Measurements from ENCODE around the gene ACTG1. TPM values are rescaled to one million over a fixed set of nuclear protein-coding genes. Genes with fewer than 3 reads are reported as not detected.

Gene ACTG1
- total RNA-seq, 1 donor from 2014 or later, result 2,123 TPM

- DNase-seq, result peak; percentile 46
Measured at GRCh38 chr17:81481073-81481799, 31.4 kb downstream of the ACTG1 start.

DNA sequence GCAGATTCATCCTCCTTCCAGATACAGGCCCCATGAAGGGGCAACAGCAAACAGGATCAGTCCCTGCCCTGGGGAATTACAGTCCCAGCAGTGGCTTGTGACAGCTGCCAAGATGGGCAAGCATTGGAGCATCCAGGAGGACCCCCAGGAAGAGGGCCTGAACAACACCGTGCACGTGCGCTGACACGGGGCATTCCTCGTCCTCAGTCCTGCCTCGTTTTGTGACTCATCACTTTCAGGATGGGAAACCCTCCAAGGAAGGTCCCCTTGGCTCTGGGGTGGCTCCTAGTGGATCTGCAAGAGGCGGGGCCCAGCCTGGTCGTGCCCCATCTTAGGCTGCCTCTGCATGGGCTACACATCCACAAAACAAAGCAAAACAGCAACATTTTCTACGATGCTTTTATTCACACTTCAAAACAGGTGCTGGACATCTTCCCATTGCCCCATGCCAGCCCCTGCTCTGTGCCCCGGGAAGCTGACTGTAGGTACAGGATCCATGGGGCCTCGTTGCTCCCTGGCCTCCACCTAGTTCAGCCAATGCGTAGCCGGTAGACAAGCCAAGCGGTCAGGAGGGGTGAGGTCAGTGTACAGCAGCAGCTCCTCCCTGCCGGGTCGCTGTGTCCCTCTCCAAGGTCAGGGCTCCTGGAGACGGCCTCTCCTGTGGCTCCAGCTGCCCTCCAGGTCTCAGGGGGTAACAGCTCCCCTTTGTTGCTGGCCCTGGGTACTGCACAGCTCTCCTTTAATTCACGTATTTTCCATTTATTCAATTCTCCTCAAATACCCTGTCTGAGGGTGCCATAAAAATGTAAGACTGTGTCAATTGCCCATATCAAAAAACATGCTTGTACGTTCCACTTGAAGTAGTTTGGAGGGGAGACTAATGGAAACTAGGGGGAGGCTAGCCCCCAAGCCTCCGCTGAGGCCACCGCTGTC, 32.2 kb downstream of the ACTG1 start:
- no peak for DNase-seq

DNA sequence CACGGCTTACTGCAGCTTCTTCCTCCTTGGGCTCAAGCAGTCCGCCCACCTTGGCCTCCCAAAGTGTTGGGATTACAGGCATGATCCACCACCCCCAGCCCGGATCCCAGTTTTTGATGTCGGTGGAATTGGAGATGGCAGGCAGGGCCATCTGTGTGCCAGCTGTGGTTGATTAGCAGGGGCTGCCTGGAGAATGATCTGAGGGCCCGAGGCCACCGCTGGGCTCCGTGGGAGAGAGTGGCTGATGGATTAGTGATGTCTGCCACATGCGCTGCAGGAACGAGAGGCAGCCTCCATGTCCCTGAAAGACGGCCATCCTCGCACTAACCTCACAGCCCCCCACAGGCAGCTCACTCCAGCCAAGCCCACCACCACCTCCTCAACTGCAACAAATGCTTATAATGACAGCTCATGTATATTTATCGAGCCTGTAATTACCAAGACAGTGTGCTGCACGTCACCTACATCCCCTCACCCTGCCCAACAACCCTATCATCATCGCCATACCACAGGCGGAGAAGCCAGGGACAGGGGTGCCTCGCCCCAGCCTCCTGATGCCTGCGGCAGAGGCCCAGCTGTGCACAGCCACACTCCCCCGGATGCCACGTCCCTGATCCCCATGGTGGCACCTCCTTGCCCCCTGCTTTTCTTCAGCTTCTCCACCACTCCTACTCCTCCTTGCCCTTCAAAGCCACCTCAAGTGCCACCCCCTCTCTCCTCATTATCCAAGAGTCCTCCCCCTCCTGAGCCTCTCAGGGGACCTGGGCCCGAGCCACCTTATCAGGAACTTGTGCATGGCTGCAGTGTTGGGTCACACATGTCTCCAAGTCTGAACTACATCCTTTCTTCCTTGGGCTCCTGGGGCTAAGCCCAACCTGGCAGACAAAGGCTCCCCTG, 33.2 kb downstream of the ACTG1 start:
- peak; percentile 25 for DNase-seq

DNA sequence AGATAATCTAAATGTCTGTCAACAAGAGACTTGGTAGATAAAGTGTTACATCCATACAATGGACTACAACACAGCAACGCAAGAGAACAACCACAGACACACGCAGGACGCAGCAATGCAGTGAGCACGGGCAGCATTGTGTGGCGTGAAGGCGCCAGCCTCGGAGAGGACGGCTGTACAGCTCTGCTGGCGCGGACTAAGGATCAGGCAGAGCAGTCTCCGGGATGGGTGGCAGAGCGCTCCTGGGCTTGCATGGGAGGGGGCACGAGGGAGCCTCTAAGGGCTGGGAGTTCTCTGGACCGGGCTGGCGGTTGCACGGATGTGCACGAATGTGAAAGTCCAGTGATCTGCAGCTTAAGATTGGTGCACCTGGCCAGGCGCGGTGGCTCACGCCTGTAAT, 34.5 kb downstream of the ACTG1 start:
- no peak for DNase-seq

DNA sequence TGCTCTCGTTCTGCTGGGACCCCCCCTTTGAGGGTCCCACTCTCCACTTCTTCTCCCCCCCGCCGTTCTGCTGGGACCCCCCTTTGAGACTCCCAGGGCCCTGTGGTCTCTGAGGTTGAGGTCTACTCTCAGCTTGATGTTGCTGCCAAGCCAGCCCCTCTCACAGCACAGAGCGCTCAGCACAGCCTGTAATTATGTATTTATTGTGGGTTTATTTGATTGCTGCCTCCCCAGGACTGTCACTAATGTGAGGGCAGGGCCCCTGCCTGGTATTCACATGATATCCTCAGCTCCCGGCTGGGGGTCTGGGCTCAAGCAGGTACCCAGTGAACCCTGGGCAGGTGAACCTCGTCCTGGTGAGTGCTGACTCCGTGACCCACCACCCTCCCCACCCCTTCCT, 35.4 kb downstream of the ACTG1 start:
- DNase-seq, result no peak

DNA sequence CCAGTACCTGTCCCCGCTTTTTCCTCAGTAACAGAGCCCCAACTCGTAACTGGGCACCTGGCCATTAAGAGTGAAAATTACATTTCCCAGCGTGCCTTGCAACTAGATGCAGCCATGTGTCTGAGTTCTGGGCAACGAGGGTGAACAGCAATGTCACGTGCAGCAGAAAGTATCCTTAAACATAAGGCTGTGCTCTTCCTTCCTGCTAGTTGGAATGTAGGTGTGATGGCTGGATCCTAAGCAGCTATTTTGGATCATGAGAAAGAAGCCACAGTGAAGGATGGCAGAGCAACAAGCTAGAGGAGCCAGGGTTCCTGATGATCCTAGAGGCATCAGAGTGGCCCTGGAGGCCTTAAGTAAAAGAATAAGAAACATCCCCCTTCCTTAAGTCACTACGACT, 36.0 kb downstream of the ACTG1 start:
- DNase-seq, result no peak

GRCh38 chr17:81476097-81476496, 36.5 kb downstream of the ACTG1 start:
- DNase-seq, result no peak

GRCh38 chr17:81474958-81475357, 37.6 kb downstream of the ACTG1 start:
- DNase-seq, result no peak

DNA sequence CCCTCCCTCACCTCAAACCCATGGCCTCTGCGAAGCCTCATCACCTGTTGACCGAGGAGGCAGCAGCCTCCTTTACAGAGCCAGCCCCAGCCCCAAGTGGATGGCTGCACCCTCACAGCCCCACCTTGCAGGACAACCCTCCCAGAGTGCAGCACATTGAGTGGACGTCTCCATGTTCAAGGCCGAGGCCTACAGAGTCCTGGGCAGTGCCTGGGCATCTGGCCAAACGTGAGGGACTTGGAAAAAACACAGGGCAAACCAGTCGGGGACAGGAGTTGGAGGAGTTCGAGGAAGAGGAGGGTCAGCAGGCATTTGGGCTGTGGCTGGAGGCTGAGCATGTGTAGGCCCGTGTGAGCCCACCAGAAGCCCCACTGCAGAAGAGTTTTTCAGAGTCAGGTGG, 39.6 kb downstream of the ACTG1 start:
- no peak for DNase-seq

GRCh38 chr17:81471818-81472456, 40.7 kb downstream of the ACTG1 start:
- DNase-seq, result peak; percentile 95

- DNase-seq, result peak; percentile 53
Measured at GRCh38 chr17:81470944-81471817, 41.4 kb downstream of the ACTG1 start.

GRCh38 chr17:81470270-81470943, 42.2 kb downstream of the ACTG1 start:
- DNase-seq, result no peak

DNA sequence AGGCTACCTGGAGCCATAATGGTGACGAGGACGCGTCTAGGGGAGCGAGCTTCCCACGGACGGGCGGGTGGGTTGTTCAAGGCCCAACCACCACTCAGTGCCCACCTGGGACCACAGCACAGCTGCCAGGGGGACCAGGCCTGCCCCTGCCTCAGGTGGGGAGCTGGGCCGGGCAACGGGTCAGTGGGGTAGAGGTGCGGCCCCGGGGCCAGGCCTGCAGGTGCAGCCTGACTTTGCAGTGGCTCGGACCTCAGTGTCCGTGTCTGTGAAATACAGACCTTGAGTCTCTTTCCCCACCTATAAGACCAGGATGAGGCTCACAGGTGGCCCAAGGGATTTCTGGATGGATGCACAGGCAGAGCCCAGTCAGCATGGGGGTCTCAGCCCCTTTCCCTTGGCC, 43.3 kb downstream of the ACTG1 start:
- no peak for DNase-seq

DNA sequence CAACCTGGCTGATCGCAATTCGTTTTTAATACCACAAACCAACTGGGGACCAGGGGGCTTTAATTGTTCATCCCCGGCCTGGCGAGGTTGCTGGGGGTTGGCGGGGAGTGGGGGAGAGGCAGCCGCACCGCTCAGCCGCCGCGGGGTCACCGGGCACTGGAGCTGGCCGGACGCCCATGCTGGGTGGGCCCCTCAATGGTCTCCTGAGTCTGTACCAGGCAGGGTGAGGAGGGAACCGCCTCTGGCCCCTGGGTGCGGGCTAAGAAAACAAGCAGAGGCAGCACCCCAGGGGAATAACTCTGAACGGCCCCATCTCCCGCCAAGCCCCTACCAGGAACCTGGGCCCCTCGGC, 43.9 kb downstream of the ACTG1 start:
- DNase-seq, result no peak

DNA sequence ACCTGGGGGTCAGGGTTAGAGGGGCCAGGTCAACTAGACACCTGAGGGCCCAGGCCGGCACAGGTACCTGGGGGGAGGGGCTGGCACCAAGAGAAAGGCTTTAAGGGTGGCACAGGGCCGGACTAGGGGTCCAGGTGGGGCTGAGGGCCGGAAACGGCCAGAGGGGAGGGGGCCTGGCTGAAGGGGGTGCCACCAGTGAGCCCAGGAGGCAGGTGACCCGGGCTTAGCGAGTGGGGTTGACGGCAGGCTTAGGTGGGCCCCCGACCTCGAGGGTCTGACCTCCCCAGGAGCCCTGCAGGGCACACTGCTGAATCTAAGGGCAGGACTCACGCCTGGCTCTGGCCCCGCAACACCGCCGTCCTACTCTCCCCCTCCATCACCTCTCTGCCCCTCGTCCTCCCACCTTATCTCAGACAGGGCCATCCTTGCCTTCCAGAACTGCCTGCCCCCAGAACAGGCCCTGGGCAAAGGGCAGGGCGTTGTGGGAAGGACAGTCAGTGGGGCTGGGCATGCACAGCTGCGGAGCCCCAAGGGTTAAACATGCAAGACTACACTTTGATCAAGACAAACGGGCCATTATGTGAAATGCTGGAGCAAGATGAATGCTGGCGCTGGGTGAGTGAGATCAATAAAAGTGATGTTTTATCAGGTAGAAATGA, 44.4 kb downstream of the ACTG1 start:
- DNase-seq, result no peak

GRCh38 chr17:81466564-81467472, 45.8 kb downstream of the ACTG1 start:
- DNase-seq, result no peak

DNA sequence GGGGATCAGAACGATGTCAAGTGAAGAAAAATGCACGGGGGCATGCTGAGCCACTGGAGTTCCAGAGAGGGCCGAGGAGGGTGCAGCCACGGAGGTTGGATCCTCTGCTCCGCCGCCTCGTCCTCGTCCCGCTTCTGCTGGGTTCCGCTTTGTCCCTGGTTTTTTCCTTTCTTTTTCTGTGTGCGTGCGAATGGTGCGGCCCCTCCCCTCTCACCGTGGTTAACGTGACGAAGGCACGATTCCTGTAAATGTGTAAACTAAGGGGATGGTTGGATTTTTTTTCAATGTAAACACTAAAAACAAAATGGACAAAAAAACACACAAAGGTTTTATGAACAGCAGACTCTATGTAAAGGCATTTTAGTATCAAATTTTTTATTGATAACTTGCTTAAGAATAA, 46.7 kb downstream of the ACTG1 start:
- DNase-seq, result no peak

DNA sequence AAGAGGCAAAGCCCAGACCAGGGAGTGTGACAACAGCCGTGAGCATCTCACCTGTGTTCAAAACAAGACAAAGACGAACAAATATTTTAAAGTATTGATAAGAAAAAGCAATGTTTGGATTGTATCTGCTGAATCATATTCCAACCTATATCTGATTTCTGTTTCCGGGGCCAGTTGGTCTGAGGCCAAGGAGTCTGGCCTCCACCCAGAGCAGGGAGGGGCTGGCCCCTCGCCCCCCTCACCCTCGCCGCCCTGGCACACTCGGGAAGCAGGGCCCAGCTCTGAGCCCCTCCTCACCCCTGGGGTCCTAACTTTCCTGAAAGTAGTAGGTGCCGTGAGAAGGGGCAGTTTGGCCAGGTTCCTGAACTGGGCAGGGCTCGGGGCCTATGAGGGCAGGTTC, 48.0 kb downstream of the ACTG1 start:
- no peak for DNase-seq

- no peak for DNase-seq
Measured at GRCh38 chr17:81463506-81463905, 49.1 kb downstream of the ACTG1 start.

Data from skin of body (tissue), 2 donors.